Putamen (tissue), 1 donor: ENCODE results near the gene UNC80.

Experiments
- DNase-seq: peaks from one replicate; pipeline ENCODE4 v3.0.0-alpha.2; 2016; ENCODE audit warnings: low spot score

Gene UNC80

GRCh38 chr2:210020138-210020537 is 248.5 kb downstream of the UNC80 start:
- no peak for DNase-seq

GRCh38 chr2:210022824-210023223 is 251.2 kb downstream of the UNC80 start:
- DNase-seq: no peak

GRCh38 chr2:210027608-210028007 is 256.0 kb downstream of the UNC80 start:
- DNase-seq: no peak

GRCh38 chr2:210028178-210028577 is 256.5 kb downstream of the UNC80 start:
- no peak for DNase-seq

GRCh38 chr2:210034087-210034683 is 262.6 kb downstream of the UNC80 start:
- no peak for DNase-seq

- DNase-seq: no peak
Observed at GRCh38 chr2:210035679-210036078, 264.0 kb downstream of the UNC80 start.

- no peak for DNase-seq
Observed at GRCh38 chr2:210038078-210038477, 266.4 kb downstream of the UNC80 start.

- no peak for DNase-seq
Observed at GRCh38 chr2:210046851-210047500, 275.3 kb downstream of the UNC80 start.
